ENCODE measurements around the gene EDC4. TPM values are rescaled to one million over a fixed set of nuclear protein-coding genes. Genes with fewer than 3 reads are reported as not detected.

Gene EDC4
- total RNA-seq, 8 experiments from 2014 or later: 25.2 to 60.8 (median 46.9) TPM

- Histone ChIP-seq H3K4me1 (replicated peaks in 1 of 2) (peaks cover 11 to 14% of the 10 kb centered on the region in 2 donors), H3K27ac (peak overlapping the region; percentile 73 to 79), H3K4me3 (peak overlapping the region; percentile 72 to 99 (median 91))
- peak in 3 of 8 experiments; percentile 15 to 36 (median 20) for ATAC-seq (replicated peaks in 6 of 8)
- in situ Hi-C loops (cut with MboI; ENCODE audit: low pct_unique_long_range_greater_than_20kb in 2 of 9, low sequenced_read_pairs in 9 of 9, unreplicated experiment in 9 of 9): no loop called here
- WGBS, 10 experiments: 7 to 80% (median 23%) methylated on average over 1 to 13 of the region's 23 CpGs; no CpG with 5 or more reads in 2 of the 10 experiments
Measured at GRCh38 chr16:67873435-67874370, 851 bp downstream of the EDC4 start.

GRCh38 chr16:67874372-67874771 lies 1.5 kb downstream of the EDC4 start:
- Histone ChIP-seq H3K27ac (no peak overlapping the region), H3K4me3 (peak overlapping the region; percentile 72 to 99 (median 91)), H3K4me1 (replicated peaks in 1 of 2) (peaks cover 11 to 14% of the 10 kb centered on the region in 2 donors)
- WGBS, 10 experiments: 75 to 100% (median 80%) methylated on average over 1 to 2 of the region's 3 CpGs; no CpG with 5 or more reads in 7 of the 10 experiments
- in situ Hi-C loops (cut with MboI; ENCODE audit: low pct_unique_long_range_greater_than_20kb in 2 of 9, low sequenced_read_pairs in 9 of 9, unreplicated experiment in 9 of 9): no loop called here
- ATAC-seq (replicated peaks in 6 of 8): no peak

- H3K4me3 ChIP-seq: no peak overlapping the region
- no peak for ATAC-seq (replicated peaks in 6 of 8)
- in situ Hi-C loops (cut with MboI; ENCODE audit: low pct_unique_long_range_greater_than_20kb in 2 of 9, low sequenced_read_pairs in 9 of 9, unreplicated experiment in 9 of 9): no loop called here
- H3K27ac ChIP-seq: no peak overlapping the region
- H3K4me1 ChIP-seq (replicated peaks in 1 of 2): peaks cover 11 to 14% of the 10 kb centered on the region in 2 donors
- WGBS, 10 experiments: 80 to 100% (median 100%) methylated on average over 1 to 8 of the region's 11 CpGs; no CpG with 5 or more reads in 5 of the 10 experiments
Measured at GRCh38 chr16:67877064-67877463, 4.2 kb downstream of the EDC4 start.

GRCh38 chr16:67878232-67878631 lies 5.4 kb downstream of the EDC4 start:
- no peak overlapping the region for H3K4me3 ChIP-seq
- peaks cover 11% of the 10 kb centered on the region in 2 donors for H3K4me1 ChIP-seq (replicated peaks in 1 of 2)
- in situ Hi-C loops (cut with MboI; ENCODE audit: low pct_unique_long_range_greater_than_20kb in 2 of 9, low sequenced_read_pairs in 9 of 9, unreplicated experiment in 9 of 9): no loop called here
- H3K27ac ChIP-seq: no peak overlapping the region
- 60 to 100% (median 79%) methylated on average over 1 to 6 of the region's 6 CpGs; no CpG with 5 or more reads in 5 of the 10 experiments for WGBS, 10 experiments
- ATAC-seq (replicated peaks in 6 of 8): no peak

GRCh38 chr16:67878846-67879245 lies 6.0 kb downstream of the EDC4 start:
- Histone ChIP-seq H3K4me3 (no peak overlapping the region), H3K27ac (no peak overlapping the region), H3K4me1 (replicated peaks in 1 of 2) (peaks cover 10 to 11% of the 10 kb centered on the region in 2 donors)
- ATAC-seq (replicated peaks in 6 of 8): no peak
- 80 to 100% (median 97%) methylated on average over 1 to 6 of the region's 9 CpGs; no CpG with 5 or more reads in 6 of the 10 experiments for WGBS, 10 experiments
- in situ Hi-C loops (cut with MboI; ENCODE audit: low pct_unique_long_range_greater_than_20kb in 2 of 9, low sequenced_read_pairs in 9 of 9, unreplicated experiment in 9 of 9): no loop called here

GRCh38 chr16:67879462-67879861 lies 6.6 kb downstream of the EDC4 start:
- H3K27ac ChIP-seq: no peak overlapping the region
- in situ Hi-C loops (cut with MboI; ENCODE audit: low pct_unique_long_range_greater_than_20kb in 2 of 9, low sequenced_read_pairs in 9 of 9, unreplicated experiment in 9 of 9): no loop called here
- no peak for ATAC-seq (replicated peaks in 6 of 8)
- whole genome bisulfite sequencing, 10 experiments: 92 to 100% methylated on average over 2 to 8 of the region's 12 CpGs; no CpG with 5 or more reads in 8 of the 10 experiments
- no peak overlapping the region for H3K4me3 ChIP-seq
- peaks cover 4 to 6% of the 10 kb centered on the region in 2 donors for H3K4me1 ChIP-seq (replicated peaks in 1 of 2)

GRCh38 chr16:67879936-67880335 lies 7.1 kb downstream of the EDC4 start:
- in situ Hi-C loops (cut with MboI; ENCODE audit: low pct_unique_long_range_greater_than_20kb in 2 of 9, low sequenced_read_pairs in 9 of 9, unreplicated experiment in 9 of 9): no loop called here
- H3K27ac ChIP-seq: no peak overlapping the region

GRCh38 chr16:67880584-67880983 lies 7.7 kb downstream of the EDC4 start:
- H3K27ac ChIP-seq: no peak overlapping the region
- peaks cover 2 to 6% of the 10 kb centered on the region in 2 donors for H3K4me1 ChIP-seq (replicated peaks in 1 of 2)

More at GRCh38 chr16:67879936-67880335, 7.1 kb downstream of the EDC4 start:
- H3K4me3 ChIP-seq: no peak overlapping the region
- ATAC-seq (replicated peaks in 6 of 8): no peak
- WGBS, 10 experiments: 60 to 100% (median 80%) methylated on average over 1 to 3 of the region's 5 CpGs; no CpG with 5 or more reads in 5 of the 10 experiments
- H3K4me1 ChIP-seq (replicated peaks in 1 of 2): peaks cover 2% of the 10 kb centered on the region in 2 donors

GRCh38 chr16:67881621-67882161 lies 8.8 kb downstream of the EDC4 start:
- in situ Hi-C loops (cut with MboI; ENCODE audit: low pct_unique_long_range_greater_than_20kb in 2 of 9, low sequenced_read_pairs in 9 of 9, unreplicated experiment in 9 of 9): no loop called here
- 94 to 100% (median 98%) methylated on average over 1 to 6 of the region's 21 CpGs; no CpG with 5 or more reads in 6 of the 10 experiments for WGBS, 10 experiments

More at GRCh38 chr16:67880584-67880983, 7.7 kb downstream of the EDC4 start:
- 87 to 100% (median 100%) methylated on average over 1 to 3 of the region's 13 CpGs; no CpG with 5 or more reads in 7 of the 10 experiments for WGBS, 10 experiments
- no peak overlapping the region for H3K4me3 ChIP-seq
- in situ Hi-C loops (cut with MboI; ENCODE audit: low pct_unique_long_range_greater_than_20kb in 2 of 9, low sequenced_read_pairs in 9 of 9, unreplicated experiment in 9 of 9): no loop called here
- ATAC-seq (replicated peaks in 6 of 8): no peak

GRCh38 chr16:67882374-67883145 lies 9.7 kb downstream of the EDC4 start:
- no peak overlapping the region for H3K27ac ChIP-seq
- peaks cover 2 to 6% of the 10 kb centered on the region in 2 donors for H3K4me1 ChIP-seq (replicated peaks in 1 of 2)
- no peak for ATAC-seq (replicated peaks in 6 of 8)
- WGBS, 10 experiments: 0 to 100% (median 88%) methylated on average over 1 to 10 of the region's 18 CpGs; no CpG with 5 or more reads in 3 of the 10 experiments
- H3K4me3 ChIP-seq: no peak overlapping the region
- in situ Hi-C loops (cut with MboI; ENCODE audit: low pct_unique_long_range_greater_than_20kb in 2 of 9, low sequenced_read_pairs in 9 of 9, unreplicated experiment in 9 of 9): no loop called here

More at GRCh38 chr16:67881621-67882161, 8.8 kb downstream of the EDC4 start:
- no peak for ATAC-seq (replicated peaks in 6 of 8)
- Histone ChIP-seq H3K4me3 (no peak overlapping the region), H3K27ac (no peak overlapping the region), H3K4me1 (replicated peaks in 1 of 2) (peaks cover 2 to 6% of the 10 kb centered on the region in 2 donors)

GRCh38 chr16:67883146-67883871 lies 10.5 kb downstream of the EDC4 start:
- Histone ChIP-seq H3K27ac (no peak overlapping the region), H3K4me3 (no peak overlapping the region), H3K4me1 (replicated peaks in 1 of 2) (peaks cover 2 to 6% of the 10 kb centered on the region in 2 donors)
- in situ Hi-C loops (cut with MboI; ENCODE audit: low pct_unique_long_range_greater_than_20kb in 2 of 9, low sequenced_read_pairs in 9 of 9, unreplicated experiment in 9 of 9): no loop called here
- 60 to 100% (median 88%) methylated on average over 1 to 6 of the region's 6 CpGs; no CpG with 5 or more reads in 5 of the 10 experiments for whole genome bisulfite sequencing, 10 experiments
- ATAC-seq (replicated peaks in 6 of 8): no peak

GRCh38 chr16:67883872-67884261 lies 11.0 kb downstream of the EDC4 start:
- Histone ChIP-seq H3K27ac (no peak overlapping the region), H3K4me3 (no peak overlapping the region), H3K4me1 (replicated peaks in 1 of 2) (peaks cover 2 to 6% of the 10 kb centered on the region in 2 donors)
- 40 to 100% (median 91%) methylated on average over 1 to 8 of the region's 11 CpGs; no CpG with 5 or more reads in 6 of the 10 experiments for WGBS, 10 experiments
- in situ Hi-C loops (cut with MboI; ENCODE audit: low pct_unique_long_range_greater_than_20kb in 2 of 9, low sequenced_read_pairs in 9 of 9, unreplicated experiment in 9 of 9): no loop called here
- peak; percentile 28 to 62 (median 44) for ATAC-seq (replicated peaks in 6 of 8)

Measured in motor neuron (in vitro differentiated cells).